ENCODE data around the gene B3GAT1.
"Not testable (repeated sequence)": the region's sequence is repeated elsewhere in the genome, so short reads cannot be mapped to it uniquely, and the experiment has no call there.

B3GAT1 gene

GRCh38 chr11:134346101-134346975 is 65.7 kb downstream of the B3GAT1 start:
- no peak overlapping the region for H3K4me2 ChIP-seq (ENCODE audit: low read depth, low read length)
- 0 out of 2 replicates have a peak, but pooled peaks cover 2% of the 10 kb centered on the region for H3K27me3 ChIP-seq (replicated peaks; ENCODE audit: insufficient read depth, low read length)

GRCh38 chr11:134345237-134345550 is 66.8 kb downstream of the B3GAT1 start:
- Histone ChIP-seq H3K9ac (ENCODE audit: low read length) (no peak overlapping the region), H2AFZ (ENCODE audit: low read length) (no peak overlapping the region), H4K20me1 (ENCODE audit: insufficient read depth, low read length) (no peaks in the 10 kb centered on the region), H3K36me3 (replicated peaks; ENCODE audit: insufficient read depth, low read length) (no peaks in the 10 kb centered on the region), H3K4me1 (ENCODE audit: low read length) (no peaks in the 10 kb centered on the region), H3K27me3 (replicated peaks; ENCODE audit: insufficient read depth, low read length) (0 out of 2 replicates have a peak, but pooled peaks cover 2% of the 10 kb centered on the region), H3K4me2 (ENCODE audit: low read depth, low read length) (no peak overlapping the region), H3K4me3 (ENCODE audit: low read length) (no peak overlapping the region), H3K79me2 (ENCODE audit: low read length) (no peaks in the 10 kb centered on the region), H3K9me2 (replicated peaks; ENCODE audit: insufficient read depth, low read length) (no peaks in the 10 kb centered on the region), H3K9me3 (replicated peaks; ENCODE audit: insufficient read depth, low read length) (no peaks in the 10 kb centered on the region), H3F3A (ENCODE audit: insufficient read depth, low read length) (no peaks in the 10 kb centered on the region), H3K27ac (ENCODE audit: low read length) (no peak overlapping the region)
- TF ChIP-seq CTCF (IDR thresholded peaks at IDR 0.05; ENCODE audit: low read length) (no peak), EZH2 (optimal IDR thresholded peaks at IDR 0.05; ENCODE audit: low read depth, low read length) (no peak), EZH2phosphoT487 (IDR thresholded peaks at IDR 0.05; ENCODE audit: low read length) (no peak)
- DNase-seq, result no peak

More at GRCh38 chr11:134346101-134346975, 65.7 kb downstream of the B3GAT1 start:
- no peaks in the 10 kb centered on the region for H4K20me1 ChIP-seq (ENCODE audit: insufficient read depth, low read length)
- no peaks in the 10 kb centered on the region for H3K9me3 ChIP-seq (replicated peaks; ENCODE audit: insufficient read depth, low read length)
- H2AFZ ChIP-seq (ENCODE audit: low read length), result no peak overlapping the region
- no peaks in the 10 kb centered on the region for H3F3A ChIP-seq (ENCODE audit: insufficient read depth, low read length)
- H3K9me2 ChIP-seq (replicated peaks; ENCODE audit: insufficient read depth, low read length), result no peaks in the 10 kb centered on the region
- H3K36me3 ChIP-seq (replicated peaks; ENCODE audit: insufficient read depth, low read length), result no peaks in the 10 kb centered on the region
- no peak overlapping the region for H3K9ac ChIP-seq (ENCODE audit: low read length)
- no peak for DNase-seq
- H3K27ac ChIP-seq (ENCODE audit: low read length), result no peak overlapping the region
- H3K4me1 ChIP-seq (ENCODE audit: low read length), result no peaks in the 10 kb centered on the region
- H3K4me3 ChIP-seq (ENCODE audit: low read length), result no peak overlapping the region
- H3K79me2 ChIP-seq (ENCODE audit: low read length), result no peaks in the 10 kb centered on the region
- no peak for TF ChIP-seq CTCF (IDR thresholded peaks at IDR 0.05; ENCODE audit: low read length)
- TF ChIP-seq EZH2phosphoT487 (IDR thresholded peaks at IDR 0.05; ENCODE audit: low read length), result no peak
- no peak for TF ChIP-seq EZH2 (optimal IDR thresholded peaks at IDR 0.05; ENCODE audit: low read depth, low read length)

GRCh38 chr11:134344497-134345236 is 67.4 kb downstream of the B3GAT1 start:
- H3K4me3 ChIP-seq (ENCODE audit: low read length); H3K27ac ChIP-seq (ENCODE audit: low read length); H2AFZ ChIP-seq (ENCODE audit: low read length); H4K20me1 ChIP-seq (ENCODE audit: insufficient read depth, low read length); DNase-seq; H3K36me3 ChIP-seq (replicated peaks; ENCODE audit: insufficient read depth, low read length); H3K9me3 ChIP-seq (replicated peaks; ENCODE audit: insufficient read depth, low read length); H3K4me2 ChIP-seq (ENCODE audit: low read depth, low read length); H3K9me2 ChIP-seq (replicated peaks; ENCODE audit: insufficient read depth, low read length); H3F3A ChIP-seq (ENCODE audit: insufficient read depth, low read length); H3K9ac ChIP-seq (ENCODE audit: low read length); H3K4me1 ChIP-seq (ENCODE audit: low read length); H3K79me2 ChIP-seq (ENCODE audit: low read length); H3K27me3 ChIP-seq (replicated peaks; ENCODE audit: insufficient read depth, low read length): not testable (repeated sequence)
